K562 (cell line): Measurements from ENCODE around the gene GPR153. TPM values are rescaled to one million over a fixed set of nuclear protein-coding genes. Genes with fewer than 3 reads are reported as not detected.
A peak's percentile ranks its signal among the peaks of the same experiment; 100 is the strongest.

Experiments used
- ETS1 ChIP-seq: conservative IDR thresholded peaks from 2 replicates; pipeline ENCODE4 v1.6.1; 2011; ENCODE audit warnings: low read depth, mild to moderate bottlenecking, low read length; ENCODE audit not compliant: control insufficient read depth
- GABPB1 ChIP-seq: sonication (generic); formaldehyde crosslinking; IDR thresholded peaks from 2 replicates; pipeline ENCODE4 v1.8.0; 2022; ENCODE audit warnings: mild to moderate bottlenecking, missing genetic modification reagents
- GATA2 ChIP-seq: sonication (generic); formaldehyde crosslinking; IDR thresholded peaks from 2 replicates; pipeline ENCODE4 v1.4.0; 2020; ENCODE audit warnings: mild to moderate bottlenecking, missing genetic modification reagents
- HDAC6 ChIP-seq: IDR thresholded peaks from 2 replicates; pipeline ENCODE4 v1.6.1; 2012; ENCODE audit warnings: low read depth, mild to moderate bottlenecking, control low read depth, inconsistent platforms, low read length, moderate library complexity
- KDM1A ChIP-seq, 2 experiments: fragments of 450-650 bp; IDR thresholded peaks; 2 replicates each; pipeline ENCODE4 v1.6.1; 2016; ENCODE audit warnings: mild to moderate bottlenecking in 2 of 2
- KLF10 ChIP-seq: fragments of 250-450 bp; sonication (Bioruptor Pico); IDR thresholded peaks from 2 replicates; pipeline ENCODE4 v1.6.1; 2021; ENCODE audit warnings: matching md5 sums
- MLX ChIP-seq, 2 experiments: fragments of 450-650 bp in 1 of 2; sonication (generic) in 1 of 2; formaldehyde crosslinking; conservative IDR thresholded peaks; 2 replicates each; pipeline versions ENCODE4 v1.4.0 to v1.8.1; 2020 to 2022; ENCODE audit warnings: mild to moderate bottlenecking in 1 of 2, missing genetic modification reagents in 1 of 2
- OTX1 ChIP-seq: fragments of 450-650 bp; formaldehyde crosslinking; IDR thresholded peaks from 2 replicates; pipeline ENCODE4 v1.4.0; 2022; ENCODE audit warnings: mild to moderate bottlenecking
- PKNOX1 ChIP-seq: fragments of 450-650 bp; IDR thresholded peaks from 2 replicates; pipeline ENCODE4 v1.6.1; 2016
- RBM15 ChIP-seq: fragments of 200-400 bp; formaldehyde crosslinking; IDR thresholded peaks from 2 replicates; pipeline ENCODE4 v1.6.1; 2018; ENCODE audit warnings: mild to moderate bottlenecking, low read length, moderate library complexity; ENCODE audit not compliant: insufficient read depth
- SMARCA5 ChIP-seq: fragments of 450-650 bp; IDR thresholded peaks from 2 replicates; pipeline ENCODE4 v1.6.1; 2016
- TAF1 ChIP-seq: IDR thresholded peaks from 2 replicates; pipeline ENCODE4 v1.6.1; 2011; ENCODE audit warnings: mild to moderate bottlenecking, low read length, moderate library complexity; ENCODE audit not compliant: insufficient read depth, control insufficient read depth, severe bottlenecking; ENCODE audit errors: extremely low read depth
- THAP7 ChIP-seq: fragments of 250-450 bp; sonication (Bioruptor Pico); IDR thresholded peaks from 2 replicates; pipeline ENCODE4 v1.5.0; 2021
- ZNF175 ChIP-seq: fragments of 200-800 bp; sonication (Bioruptor generic); IDR thresholded peaks from 2 replicates; pipeline ENCODE4 v1.6.1; 2016; ENCODE audit warnings: low read depth, mild to moderate bottlenecking, missing genetic modification characterization, missing compliant biosample characterization
- ZNF253 ChIP-seq: fragments of 250-450 bp; sonication (Bioruptor Pico); conservative IDR thresholded peaks from 2 replicates; pipeline ENCODE4 v1.6.1; 2021; ENCODE audit warnings: mild to moderate bottlenecking
- ZNF407 ChIP-seq: fragments of 450-650 bp; IDR thresholded peaks from 2 replicates; pipeline ENCODE4 v1.6.1; 2016; ENCODE audit warnings: low read depth
- polyA plus RNA-seq, 8 experiments: library from polyadenylated mRNA; depleted of rRNA in 4 of 8; stranded (reverse) in 5 of 8; unstranded in 3 of 8; fragments of >200 nt; fragmentation: Nextera tagmentation in 2 of 8; fragmentation: Illumina TruSeq in 1 of 8; extraction: Ambion mirVana in 2 of 8; extraction: Trizol in 1 of 8; gene quantifications; 2 replicates each; pipeline versions ENCODE4 v1.2.1 to v1.2.3, GENCODE V29; 2011 to 2014; ENCODE audit warnings: inconsistent platforms in 1 of 8, missing spikeins in 1 of 8
- total RNA-seq, 7 experiments: library from RNA; depleted of rRNA in 6 of 7; stranded (reverse); fragments of >200 nt in 6 of 7; fragmentation: Illumina TruSeq in 2 of 7; extraction: Trizol in 2 of 7; gene quantifications; 2 replicates each; pipeline versions ENCODE4 v1.2.1 to v1.2.3, GENCODE V29; 2011 to 2021; ENCODE audit warnings: low replicate concordance in 1 of 7

GPR153 gene
- total and polyA plus RNA-seq, 9 of the 15 experiments (the other 6 are each of a cell fraction or from before 2014, with no cell fraction given), result 0.01 to 1.5 (median 0.51) TPM

GRCh38 chr1:6280761-6281451, 20.0 kb upstream of the GPR153 start (continued):
- TF ChIP-seq ZNF407 (no peak), GATA2 (CRISPR knock-in tag) (no peak), GABPB1 (CRISPR knock-in tag) (peak; percentile 63; the same call in 1 of the 2 replicates), HDAC6 (no peak), ZNF253 (CRISPR knock-in tag) (no peak), OTX1 (CRISPR knock-in tag) (no peak), MLX (CRISPR knock-in tag; conservative IDR thresholded peaks at IDR 0.05) (no peak), PKNOX1 (no peak), THAP7 (CRISPR knock-in tag) (no peak), KDM1A (IDR thresholded peaks at IDR 0.05) (no peak), TAF1 (no peak), RBM15 (no peak), ZNF175 (CRISPR knock-in tag) (no peak), ETS1 (no peak), KLF10 (CRISPR knock-in tag) (no peak), SMARCA5 (no peak)
